OCI-M2 (cell line): ENCODE measurements around the gene SOX18.
"Not testable (repeated sequence)": the region's sequence is repeated elsewhere in the genome, so short reads cannot be mapped to it uniquely, and the experiment has no call there.

ENCODE experiments used
- DNase-seq: peaks from one replicate; lab custom pipeline; 2025; ENCODE audit not compliant: unreplicated experiment; lab: John Stamatoyannopoulos, UW

The SOX18 gene

DNA sequence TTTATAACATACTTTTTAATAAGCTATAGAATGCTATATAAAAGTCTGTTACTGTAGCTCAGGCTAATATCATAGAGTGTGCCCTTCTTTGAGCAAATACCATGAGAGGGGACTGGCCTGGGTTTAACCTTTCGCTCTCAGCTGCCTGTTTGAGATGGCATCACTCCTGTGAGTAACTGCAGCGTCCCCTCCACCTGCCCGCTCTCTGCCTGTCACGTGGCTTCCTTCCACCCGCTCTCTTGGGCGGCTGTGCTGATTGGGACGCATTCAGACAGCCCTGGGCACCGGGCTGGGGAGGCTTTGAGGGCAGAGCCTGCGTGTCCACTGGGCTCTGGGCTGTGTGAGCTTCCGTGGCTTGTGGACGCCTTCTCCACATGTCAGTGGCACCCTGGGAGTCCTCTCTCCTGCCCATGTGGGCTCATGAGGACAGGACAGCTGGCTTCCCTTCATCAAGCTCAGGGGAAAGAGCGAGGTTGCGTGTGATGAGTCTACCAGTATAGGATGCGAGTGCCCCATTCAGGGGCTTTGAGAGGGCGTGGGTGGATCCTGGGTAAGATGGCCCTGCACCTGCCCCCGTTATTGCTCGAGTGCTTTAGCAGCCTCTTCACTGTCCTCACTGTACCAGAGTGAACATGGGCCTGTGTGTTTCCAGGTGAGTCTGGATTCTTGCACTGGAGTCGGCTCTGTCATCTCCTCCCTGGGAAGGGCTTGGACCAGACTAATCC is 24.2 kb downstream of the SOX18 start:
- DNase-seq = no peak

DNA sequence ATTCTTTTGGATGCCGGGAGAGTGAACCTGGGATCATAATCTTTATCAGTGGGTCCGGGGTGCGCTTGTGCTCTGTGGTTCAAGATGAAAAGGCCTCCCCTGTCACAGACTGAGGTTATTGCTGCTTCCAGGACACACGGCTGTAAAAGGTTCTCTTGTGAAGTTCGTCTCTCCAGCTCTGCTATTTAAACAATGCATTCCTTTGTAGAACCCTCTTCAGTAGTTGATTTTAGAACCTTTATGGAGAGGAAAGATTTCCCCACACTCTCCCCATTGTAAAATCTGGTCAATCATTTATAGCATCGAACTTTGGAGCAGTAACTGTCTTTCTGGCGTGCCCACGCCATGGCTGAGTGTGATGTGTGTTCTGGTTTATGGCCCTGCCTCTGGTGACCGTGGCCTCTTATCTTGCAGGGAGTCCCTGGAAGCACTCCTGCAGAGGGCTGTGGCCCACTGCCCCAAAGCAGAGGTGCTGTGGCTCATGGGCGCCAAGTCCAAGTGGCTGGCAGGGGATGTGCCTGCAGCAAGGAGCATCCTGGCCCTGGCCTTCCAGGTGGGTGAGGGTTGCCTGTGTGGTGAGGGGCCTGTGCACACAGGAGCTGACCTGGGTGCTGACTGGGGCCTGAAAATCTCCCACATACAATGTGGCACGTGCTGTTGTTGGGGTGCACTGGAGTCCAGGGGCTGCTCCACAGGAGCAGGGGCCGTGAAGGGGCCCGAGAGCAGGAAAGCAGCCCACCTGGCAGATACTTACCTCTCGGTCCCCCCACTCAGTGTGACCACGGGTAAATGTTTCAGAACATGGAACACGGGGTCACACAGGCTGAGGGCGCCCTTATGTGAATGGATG is 25.1 kb downstream of the SOX18 start:
- DNase-seq = no peak

DNA sequence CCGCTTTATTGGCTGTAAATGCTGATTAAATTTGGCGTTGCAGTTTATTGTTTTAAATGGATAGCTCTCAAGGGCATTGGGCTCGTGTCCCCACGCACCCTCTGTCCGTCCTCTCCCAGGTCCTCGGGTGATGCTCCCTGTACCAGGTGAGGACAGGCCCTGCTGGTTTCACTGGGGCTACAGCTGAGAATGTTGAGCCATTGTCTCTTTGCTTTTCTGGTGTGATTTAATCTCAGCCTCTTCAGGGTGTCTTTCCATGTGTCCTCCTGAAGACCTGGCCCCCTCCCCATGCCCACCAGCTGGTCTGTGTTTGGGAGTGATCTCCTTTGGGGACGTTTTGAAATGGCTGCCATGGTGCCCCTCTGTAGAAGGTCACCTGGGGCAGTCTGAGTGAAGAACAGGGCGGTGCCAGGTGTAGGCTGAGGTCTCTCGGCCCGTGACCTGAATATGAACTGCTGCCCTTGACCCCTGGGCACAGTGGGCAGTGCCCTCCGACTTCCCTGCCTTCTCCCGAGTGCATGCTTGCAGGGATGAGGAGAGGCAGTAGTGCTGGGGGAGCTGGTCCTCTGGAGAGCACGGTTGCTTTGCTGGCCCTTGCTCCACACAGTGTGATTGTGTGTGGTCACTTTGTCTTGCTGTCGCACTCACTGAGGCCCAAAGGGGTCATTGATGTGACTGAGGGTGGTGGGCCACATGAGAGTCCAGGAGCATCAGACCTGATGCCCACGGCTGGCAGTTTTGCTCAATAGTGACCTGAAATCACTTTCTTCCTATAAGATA is 25.9 kb downstream of the SOX18 start:
- DNase-seq = no peak

DNA sequence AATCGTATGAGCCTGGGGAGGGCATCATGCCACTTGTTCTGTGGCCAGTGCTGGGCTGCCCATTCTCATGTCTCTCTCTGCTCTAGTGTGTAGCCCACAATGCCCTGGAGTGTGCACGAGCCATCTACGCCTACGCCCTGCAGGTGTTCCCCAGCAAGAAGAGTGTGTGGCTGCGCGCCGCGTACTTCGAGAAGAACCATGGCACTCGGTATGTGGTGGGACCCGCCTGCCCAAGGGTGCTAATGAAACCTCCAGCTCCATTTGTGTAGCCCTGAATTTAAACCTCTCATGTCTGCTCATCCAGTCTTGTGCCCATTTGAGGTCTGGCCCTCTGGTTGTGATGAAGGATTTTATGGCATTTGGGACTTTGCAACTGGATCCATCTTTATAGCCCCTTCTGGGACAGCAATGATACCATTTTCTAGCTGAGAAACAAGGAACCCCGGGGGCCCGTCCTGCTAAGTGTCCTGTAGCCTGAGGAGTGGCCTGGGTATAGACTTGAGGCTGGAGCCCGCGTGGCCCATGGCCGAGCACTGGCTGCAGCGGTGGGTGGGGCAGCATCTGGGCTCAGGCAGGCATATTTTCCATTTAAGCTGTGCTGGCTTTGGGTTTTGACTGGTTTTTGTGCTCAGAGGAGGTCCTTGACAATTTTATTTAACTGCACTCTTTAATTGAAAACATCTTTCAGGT is 26.6 kb downstream of the SOX18 start:
- no peak for DNase-seq

DNA sequence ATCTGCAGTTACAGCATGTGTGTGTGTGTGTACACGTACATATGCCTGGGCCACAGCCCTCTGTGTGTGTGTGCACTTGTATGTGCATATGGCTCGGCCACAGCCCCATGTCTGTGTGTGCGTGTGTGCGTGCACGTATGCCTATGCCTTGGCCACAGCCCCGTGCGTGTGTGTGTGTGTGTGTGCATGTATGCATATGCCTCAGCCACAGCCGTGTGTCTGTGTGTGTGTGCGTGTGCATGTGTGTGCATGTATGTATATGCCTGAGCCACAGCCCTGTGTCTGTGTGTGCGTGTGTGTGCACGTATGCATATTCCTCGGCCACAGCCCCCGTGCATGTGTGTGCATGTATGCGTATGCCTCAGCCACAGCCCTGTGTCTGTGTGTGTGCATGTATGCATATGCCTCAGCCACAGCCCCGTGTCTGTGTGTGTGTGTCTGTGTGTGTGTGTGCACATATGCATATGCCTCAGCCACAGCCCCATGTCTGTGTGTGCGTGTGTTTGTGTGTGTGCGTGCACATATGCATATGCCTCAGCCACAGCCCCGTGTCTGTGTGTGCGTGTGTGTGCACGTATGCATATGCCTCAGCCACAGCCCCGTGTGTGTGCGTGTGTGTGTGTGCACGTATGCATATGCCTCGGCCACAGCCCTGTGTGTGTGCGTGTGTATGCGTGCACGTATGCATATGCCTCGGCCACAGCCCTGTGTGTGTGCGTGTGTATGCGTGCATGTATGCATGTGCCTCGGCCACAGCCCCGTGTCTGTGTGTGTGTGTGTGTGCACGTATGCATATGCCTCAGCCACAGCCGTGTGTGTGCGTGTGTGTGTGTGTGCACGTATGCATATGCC is 28.1 kb downstream of the SOX18 start:
- DNase-seq = no peak

DNA sequence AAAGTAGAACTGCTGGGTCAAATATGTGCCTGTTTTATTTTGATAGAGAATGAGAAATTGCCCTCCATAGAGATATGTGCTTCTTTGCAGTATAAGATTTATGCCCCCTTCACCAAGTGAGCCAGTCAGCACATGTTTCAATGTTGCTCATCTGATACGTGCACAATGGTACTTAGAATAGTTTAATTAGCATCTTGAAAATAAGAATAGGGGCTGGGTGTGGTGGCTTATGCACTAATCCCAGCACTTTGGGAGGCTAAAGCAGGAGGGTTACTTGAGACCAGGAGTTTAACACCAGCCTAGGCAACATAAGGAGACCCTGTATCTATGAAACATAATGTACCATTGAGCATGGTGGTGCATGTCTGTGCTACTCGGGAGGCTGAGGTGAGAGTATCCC is 33.8 kb downstream of the SOX18 start:
- DNase-seq = no peak

DNA sequence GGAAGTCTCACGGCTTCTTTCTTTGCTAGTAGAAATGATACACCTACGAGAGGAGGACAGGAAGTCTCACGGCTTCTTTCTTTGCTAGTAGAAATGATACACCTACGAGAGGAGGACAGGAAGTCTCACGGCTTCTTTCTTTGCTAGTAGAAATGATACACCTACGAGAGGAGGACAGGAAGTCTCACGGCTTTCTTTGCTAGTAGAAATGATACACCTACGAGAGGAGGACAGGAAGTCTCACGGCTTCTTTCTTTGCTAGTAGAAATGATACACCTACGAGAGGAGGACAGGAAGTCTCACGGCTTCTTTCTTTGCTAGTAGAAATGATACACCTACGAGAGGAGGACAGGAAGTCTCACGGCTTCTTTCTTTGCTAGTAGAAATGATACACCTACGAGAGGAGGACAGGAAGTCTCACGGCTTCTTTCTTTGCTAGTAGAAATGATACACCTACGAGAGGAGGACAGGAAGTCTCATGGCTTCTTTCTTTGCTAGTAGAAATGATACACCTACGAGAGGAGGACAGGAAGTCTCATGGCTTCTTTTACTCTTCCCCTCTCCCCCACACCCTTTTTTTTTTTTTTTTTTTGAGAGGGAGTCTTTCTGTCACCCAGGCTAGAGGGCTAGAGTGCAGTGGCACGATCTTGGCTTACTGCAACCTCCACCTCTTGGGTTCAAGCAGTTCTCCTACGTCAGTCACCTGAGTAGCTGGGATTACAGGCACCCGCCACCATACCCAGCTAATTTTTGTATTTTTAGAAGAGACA is 36.9 kb downstream of the SOX18 start:
- not testable (repeated sequence) for DNase-seq

DNA sequence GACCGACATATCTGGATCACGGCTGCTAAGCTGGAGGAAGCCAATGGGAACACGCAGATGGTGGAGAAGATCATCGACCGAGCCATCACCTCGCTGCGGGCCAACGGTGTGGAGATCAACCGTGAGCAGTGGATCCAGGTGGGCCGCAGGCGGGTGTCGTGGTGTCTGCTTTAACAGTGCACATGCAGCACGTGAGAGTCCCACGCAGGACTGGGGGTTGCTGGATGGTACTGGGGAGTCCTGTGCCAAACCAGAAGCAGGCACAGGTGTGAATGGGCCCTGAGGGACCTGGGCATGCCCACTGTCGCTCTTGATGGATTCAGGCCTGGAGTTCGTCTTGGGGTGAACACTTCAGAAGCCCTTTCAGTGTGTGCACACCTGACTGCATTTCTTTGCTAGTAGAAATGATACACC is 38.1 kb downstream of the SOX18 start:
- no peak for DNase-seq

DNA sequence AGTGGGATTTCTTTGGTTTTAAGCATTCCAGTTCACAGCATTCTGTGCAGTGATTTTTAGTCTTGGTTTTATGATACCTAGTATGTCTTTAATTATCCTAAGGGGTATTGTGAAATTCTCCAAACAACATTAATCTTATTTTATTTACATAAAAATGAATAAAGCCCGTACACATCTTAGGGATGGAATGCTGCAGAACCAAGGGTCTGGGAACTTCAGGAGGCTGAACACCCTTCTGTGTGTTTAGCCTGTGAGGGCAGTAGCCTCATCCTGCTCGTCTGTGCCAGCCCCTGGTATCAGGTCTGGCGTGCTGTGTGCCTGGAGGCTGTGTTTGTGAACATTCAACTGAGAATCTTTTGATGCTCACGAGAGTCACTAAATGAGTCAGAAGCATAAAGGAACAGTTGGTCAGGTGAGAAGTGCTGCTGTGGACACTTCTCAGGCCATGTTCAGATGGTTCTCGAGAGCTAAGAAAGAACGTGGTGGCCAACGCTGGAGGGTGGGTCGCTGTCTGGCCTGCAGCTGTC is 38.7 kb downstream of the SOX18 start:
- DNase-seq = no peak

DNA sequence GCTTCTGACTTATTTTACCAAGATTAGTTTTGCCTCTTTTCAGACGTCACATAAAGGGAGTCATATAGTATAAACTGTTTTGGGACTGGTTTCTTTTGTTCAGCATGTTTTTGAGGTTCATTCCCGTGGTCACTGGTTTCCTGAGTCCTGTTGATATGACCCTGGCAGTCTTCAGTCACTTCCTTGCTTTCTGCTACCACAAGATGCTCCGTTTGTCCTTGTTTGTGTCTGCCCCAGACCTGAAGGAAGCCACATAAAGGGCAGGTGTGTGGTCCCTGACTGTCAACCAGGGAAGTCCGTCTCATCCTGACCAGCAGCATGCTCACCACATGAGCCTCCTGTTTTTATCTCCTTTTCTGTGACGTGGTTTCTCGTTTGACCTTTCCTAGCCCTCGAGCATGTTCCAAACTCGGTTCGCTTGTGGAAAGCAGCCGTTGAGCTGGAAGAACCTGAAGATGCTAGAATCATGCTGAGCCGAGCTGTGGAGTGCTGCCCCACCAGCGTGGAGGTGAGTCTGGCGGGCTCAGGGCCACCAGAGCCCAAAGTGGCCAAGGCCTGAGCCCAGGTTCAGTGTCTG is 39.5 kb downstream of the SOX18 start:
- DNase-seq = no peak

DNA sequence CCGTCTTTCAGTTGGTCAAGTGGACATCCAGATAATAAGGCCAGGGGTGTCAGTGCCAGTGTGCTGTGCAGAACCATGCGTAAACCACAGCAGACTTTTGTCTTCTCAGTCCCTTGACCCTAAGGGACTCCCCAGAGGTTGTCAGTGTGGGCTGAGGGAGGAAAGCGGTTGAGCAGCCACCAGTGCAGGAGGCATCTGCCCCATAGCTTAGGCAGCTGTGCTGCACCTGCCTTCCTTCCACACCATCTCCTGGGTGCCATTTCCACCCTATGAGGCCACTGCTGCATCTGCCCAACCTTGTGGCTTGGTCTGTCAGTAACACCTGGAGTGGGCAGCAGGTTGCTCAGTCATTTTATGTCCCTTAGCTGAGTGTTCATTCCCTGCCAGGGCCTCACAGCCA is 42.5 kb downstream of the SOX18 start:
- no peak for DNase-seq

DNA sequence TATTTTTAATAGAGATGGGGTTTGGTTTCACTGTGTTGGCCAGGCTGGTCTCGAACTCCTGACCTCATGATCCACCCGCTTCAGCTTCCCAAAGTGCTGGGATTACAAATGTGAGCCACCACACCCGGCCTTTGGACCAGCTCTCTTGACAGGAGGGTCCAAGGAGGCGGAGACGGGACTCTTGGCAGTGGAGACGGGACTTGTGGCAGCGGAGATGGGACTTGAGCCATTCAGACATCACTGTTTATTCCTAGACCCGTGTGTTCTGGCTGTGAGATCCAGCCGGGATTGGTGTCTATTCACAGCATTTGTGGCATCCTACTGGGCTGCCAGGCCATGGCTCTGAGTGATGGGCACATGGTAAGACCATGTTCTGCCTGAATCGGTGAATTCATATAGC is 42.9 kb downstream of the SOX18 start:
- DNase-seq = no peak

DNA sequence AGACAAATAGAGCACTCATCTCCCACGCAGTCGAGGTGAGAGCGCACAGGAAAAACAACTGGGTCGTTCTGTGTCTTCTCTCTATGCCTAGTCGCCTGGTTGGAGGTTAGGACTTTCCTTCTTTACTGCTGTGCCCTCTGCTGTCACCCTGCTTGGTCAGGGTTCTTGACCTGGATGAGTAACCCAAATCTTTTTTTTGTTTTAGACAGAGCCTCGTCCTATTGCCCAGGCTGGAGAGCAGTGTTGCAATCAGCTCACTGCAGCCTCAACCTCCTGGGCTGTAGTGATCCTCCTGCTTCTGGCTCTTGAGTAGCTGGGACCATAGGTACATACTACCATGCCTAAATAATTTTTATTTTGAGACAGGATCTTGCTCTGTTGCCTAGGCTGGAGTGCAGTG is 44.0 kb downstream of the SOX18 start:
- DNase-seq = no peak

DNA sequence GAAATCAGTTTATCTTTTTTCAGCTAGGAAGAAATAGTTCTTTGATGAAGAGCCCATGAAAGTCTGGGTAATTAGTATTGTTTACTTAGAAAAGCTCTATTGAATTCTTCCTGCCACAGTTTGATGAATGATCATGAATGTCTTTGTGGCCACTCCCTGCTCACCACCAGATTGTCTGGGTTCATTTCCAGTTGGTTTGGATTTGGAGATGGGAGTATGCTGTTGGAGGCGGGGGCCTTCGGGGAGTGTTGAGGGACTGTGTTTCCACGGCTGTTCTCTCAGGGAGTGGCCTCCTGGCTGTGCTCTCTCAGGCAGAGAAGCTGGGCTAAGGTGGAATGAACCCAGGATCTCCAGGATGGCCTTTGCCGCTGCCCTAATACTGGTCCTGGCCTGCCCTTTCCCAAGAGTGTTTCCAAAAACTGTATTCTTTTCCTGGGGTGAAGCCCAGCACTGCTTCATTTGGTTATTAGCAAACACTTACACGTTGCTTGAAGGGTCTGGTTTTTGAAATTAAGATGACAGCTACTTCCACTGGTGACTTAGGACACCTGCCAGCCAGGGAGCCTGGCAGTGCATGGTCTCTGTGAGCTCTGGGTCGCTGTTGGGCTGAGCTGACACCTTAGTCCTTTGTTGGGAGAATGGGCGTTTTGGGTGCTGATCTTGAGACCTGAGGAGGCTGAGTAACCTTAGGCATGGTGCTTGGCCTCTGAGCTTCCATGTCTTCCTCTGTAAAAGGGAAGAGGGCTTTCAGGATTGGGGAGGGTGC is 45.3 kb downstream of the SOX18 start:
- DNase-seq = no peak

DNA sequence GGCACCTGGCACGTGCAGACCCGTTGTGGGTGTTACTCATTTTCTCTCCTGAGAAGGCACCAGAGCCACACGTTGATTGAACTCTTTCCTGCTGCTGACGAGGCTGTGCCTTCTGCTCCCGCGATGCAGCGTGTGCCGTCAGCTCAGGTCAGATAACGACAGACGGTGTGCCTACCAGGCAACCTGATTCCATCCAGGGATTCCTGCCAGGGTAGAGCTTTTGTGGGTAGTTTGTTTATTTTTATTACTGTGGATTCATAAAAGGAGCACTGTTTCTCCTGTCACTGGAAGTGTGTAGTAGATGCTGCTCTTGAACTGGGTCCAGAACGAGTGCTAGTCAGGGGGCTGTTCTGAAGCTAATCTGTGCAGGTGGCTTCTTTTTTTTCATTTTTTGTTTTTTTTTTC is 47.8 kb downstream of the SOX18 start:
- no peak for DNase-seq

DNA sequence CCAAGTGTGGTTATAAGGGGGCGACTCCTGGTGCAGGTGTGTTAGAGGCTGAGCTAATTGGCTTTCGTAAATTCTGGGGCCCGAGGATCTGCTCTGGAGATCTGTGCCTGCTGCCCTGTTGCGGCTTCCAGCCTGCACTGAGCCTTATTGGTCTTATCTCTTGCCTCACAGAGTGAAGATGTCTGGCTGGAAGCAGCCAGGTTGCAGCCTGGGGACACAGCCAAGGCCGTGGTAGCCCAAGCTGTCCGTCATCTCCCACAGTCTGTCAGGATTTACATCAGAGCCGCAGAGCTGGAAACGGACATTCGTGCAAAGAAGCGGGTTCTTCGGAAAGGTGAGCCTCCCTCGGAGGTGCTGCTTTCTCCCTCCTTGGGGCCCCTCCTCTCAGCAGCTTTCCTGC is 48.5 kb downstream of the SOX18 start:
- DNase-seq = no peak
